GM19452 (cell line): Measurements from ENCODE around the gene NPC2.
"Not testable (repeated sequence)": the region's sequence is repeated elsewhere in the genome, so short reads cannot be mapped to it uniquely, and the experiment has no call there.

Experiments
- ATAC-seq: cut with Tn5 transposase; IDR thresholded peaks from one replicate; pipeline ENCODE4 v1.9.1; 2021; ENCODE audit not compliant: unreplicated experiment

NPC2 gene

GRCh38 chr14:74472601-74473000 is 20.5 kb downstream of the NPC2 start:
- no peak for ATAC-seq

DNA sequence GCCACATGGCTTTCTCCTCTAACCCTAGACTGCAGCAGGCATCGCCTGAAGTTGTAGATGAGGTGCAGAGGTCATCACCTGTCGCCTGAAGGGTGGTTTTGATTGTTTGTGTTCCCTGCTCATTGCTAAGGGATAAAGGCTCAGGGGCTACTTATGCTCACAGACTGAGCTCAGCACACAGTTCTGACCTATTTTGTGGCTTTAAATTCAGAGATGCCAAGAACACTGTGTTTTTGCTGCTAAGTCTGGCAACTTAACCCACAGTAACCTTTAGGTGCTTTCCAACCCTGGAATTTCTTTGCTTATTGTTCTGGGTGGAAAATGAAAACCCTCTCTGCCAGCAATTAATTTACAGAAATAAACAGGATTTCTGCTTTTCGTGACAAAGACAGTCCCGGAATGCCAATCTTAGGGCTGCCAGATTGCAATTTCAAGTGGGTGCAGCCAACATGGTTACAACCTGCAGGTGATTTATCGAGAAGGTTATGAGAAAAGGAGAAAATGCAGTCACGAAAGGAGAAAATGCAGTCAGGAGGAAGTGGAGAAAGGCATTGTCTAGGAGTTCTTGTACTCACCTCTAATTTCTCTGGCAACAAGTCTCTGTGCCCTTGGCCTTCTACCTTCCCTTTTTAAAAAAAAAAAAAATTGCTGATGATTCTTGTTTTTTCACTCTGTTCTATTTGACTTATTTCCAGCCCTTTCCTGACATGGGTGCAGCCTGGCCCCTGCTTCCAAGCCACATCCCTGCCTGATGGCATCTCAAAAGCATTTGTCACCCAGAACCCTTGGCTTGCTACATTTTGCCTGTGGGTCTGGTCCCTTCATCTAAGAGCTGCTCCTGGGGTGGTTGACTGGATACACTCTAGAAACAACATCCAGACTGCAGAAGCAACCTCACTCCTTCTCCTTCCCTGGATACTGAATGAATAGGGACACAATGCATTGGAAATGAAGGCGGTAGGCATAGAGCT is 23.3 kb downstream of the NPC2 start:
- no peak for ATAC-seq

DNA sequence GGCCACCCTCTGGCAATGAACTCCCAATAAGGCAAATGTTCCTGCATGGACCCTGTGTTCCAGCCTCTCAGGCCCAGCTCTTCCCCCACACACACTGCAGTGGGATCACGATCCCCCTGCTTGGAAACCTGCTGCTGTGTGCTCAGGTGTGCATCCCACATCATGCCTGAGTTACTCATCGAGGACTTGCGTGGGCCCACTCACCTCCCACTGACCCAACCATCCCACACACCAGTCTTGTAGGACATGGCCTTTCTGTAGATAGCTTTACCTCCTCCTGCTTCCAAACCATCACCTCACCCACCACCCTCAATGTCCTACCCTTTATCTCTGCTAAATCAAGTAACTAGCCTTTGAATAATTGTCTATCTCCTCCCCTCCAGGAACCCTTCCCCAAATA is 24.6 kb downstream of the NPC2 start:
- no peak for ATAC-seq

- no peak for ATAC-seq
Observed at GRCh38 chr14:74465335-74465734, 27.8 kb downstream of the NPC2 start.

- ATAC-seq, result no peak
Observed at GRCh38 chr14:74464785-74465184, 28.3 kb downstream of the NPC2 start.

GRCh38 chr14:74463697-74464096 is 29.4 kb downstream of the NPC2 start:
- ATAC-seq, result no peak

- no peak for ATAC-seq
Observed at GRCh38 chr14:74462993-74463392, 30.1 kb downstream of the NPC2 start.

DNA sequence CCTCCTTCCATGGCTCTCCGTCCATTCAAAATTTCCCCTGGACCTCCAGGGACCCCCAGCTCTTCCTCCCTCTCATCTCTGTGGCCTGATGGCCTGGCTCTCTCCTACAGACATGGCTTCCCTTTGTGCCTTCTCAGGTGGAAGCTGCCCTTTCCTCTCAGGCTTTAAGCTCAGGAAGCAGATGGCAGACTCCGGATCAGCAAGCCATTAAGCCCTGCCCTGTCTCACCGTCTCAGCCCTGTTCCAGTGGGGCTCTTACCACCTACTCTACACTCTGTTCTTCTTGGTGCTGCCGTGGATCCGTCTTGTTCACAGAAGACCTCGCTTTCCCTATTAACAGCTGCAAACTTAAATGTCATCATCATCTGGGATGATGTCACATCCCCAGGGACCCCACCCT is 33.1 kb downstream of the NPC2 start:
- no peak for ATAC-seq

- no peak for ATAC-seq
Observed at GRCh38 chr14:74459289-74459946, 33.7 kb downstream of the NPC2 start.

GRCh38 chr14:74457565-74457895 is 35.6 kb downstream of the NPC2 start:
- ATAC-seq, result no peak

DNA sequence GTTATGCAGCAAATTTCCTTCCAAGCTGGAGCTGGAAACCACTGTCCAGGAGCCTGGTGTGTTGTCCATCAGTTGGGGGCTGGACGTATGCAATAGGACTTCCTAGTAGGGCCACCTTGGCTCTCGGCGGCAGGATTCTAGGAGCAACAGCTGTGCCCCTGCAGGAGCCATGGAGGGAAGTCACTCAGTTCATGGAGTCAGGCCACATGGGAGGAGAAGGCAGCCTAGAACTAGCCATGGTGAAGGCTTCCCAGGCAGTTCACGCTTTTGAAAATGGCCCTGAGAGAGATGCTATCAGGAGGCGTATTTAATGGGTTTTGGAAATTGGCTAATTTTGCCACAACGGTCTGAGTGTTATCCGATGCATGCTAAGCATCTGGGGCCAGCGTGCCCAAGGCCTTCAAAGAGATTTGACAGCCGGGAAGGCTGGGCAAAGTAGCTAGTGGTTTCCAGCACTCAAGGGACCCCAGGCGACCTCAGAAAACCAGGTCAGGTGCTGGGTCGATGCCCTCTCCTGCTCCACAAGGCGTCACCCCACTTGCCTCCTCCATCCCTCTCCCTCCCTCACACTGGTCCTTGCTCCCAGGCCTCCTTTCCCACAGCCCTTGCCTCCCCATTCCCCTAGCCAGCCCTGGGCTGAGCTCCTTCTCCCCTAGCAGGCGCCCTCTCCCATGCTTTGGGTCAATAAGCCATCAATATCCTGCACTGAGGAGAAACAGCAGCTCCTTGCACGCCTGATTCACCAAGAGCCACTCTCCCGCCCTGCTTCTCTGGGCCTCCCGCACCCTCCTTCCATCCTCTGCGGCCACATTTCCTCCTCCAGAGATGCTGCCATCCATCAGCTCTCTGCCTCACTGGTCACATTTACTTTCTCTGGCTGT is 36.2 kb downstream of the NPC2 start:
- no peak for ATAC-seq

DNA sequence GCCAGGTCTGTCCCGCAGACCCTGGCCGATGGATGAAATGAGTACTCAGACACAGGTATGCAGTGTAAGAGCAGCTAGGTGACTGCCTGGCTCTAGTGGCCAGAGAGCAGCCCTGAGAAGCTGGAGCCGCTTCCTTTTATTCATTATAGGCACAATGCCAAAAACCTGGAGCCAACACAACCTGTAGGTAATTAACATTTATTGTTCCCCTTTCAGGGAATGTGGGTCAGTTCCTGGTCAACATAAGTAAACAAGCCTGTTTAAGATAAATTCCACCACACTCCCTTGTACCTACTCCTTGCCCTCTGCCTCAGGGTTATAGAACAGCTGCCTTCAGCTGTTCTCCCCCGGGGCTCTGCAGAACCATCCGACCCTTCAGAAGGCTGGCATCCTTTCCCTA is 38.7 kb downstream of the NPC2 start:
- not testable (repeated sequence) for ATAC-seq

- no peak for ATAC-seq
Observed at GRCh38 chr14:74444866-74445265, 48.2 kb downstream of the NPC2 start.

DNA sequence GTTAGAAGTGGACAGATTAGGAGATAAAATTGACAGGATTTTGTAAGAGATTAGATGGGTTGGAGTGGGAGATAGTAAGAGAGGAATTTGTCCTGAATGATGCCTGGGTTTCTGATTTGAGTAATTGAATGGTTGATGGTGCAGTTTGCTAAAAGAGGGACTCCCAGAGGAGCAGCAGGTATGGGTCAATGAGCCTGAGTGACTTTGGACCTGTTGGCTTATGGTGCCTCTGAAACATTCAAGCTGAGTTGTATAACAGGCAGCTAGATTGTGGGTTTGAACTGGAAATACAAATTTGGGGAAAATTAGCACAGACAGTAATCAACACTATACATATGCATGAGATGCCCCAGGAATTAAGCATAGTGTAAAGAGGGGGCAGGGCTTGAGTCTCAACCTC is 50.3 kb downstream of the NPC2 start:
- ATAC-seq, result no peak

GRCh38 chr14:74441113-74441512 is 52.0 kb downstream of the NPC2 start:
- no peak for ATAC-seq

- ATAC-seq, result no peak
Observed at GRCh38 chr14:74438351-74438915, 54.7 kb downstream of the NPC2 start.

DNA sequence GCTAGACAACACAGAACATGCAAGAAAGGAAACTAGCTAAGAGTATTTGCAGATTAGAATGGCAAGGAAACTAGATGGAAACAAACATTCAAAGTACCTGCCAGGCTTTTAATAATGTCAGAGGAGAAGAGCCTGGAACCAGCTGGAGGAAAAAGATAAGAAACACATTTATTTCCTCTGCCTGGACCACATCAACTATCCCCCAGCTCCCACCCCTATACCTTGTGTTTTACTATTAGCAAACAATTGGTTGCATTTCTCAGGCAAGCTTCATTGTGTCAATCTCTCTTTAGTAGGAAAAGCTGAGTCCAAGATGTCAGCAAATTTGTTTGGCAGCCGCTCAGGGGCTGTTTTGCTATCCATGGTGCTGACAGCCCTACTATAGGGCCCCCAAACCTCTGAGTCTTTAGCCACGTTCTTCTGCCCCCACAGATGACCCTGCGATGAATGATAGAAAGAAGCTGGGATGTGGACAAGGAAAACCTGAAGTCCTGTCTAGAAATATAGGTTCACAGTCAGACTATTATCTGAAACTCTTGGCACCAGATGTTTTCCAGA is 55.5 kb downstream of the NPC2 start:
- ATAC-seq, result no peak

DNA sequence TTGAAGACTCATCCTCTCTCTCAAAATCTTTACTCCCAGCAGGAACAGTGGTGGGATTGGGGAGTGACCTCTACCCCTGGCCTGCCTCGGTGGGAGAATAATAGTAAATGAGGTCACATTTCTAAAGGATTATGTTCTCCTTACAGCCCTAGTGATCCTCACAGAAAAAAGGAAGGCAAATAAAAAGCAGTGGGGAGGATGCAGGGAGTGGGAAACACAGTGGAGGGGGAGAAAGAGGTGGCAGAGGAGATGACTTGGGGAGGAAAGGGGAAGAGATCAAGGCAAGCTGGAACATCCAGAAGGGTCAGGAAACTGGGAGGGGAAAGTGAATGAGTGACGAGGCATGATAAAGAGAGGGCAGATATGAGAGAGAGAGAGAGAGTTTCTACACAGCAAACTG is 58.8 kb downstream of the NPC2 start:
- no peak for ATAC-seq

GRCh38 chr14:74429991-74430390 is 63.1 kb downstream of the NPC2 start:
- no peak for ATAC-seq
